ENCODE measurements around the gene GALNT2.

The GALNT2 gene

DNA sequence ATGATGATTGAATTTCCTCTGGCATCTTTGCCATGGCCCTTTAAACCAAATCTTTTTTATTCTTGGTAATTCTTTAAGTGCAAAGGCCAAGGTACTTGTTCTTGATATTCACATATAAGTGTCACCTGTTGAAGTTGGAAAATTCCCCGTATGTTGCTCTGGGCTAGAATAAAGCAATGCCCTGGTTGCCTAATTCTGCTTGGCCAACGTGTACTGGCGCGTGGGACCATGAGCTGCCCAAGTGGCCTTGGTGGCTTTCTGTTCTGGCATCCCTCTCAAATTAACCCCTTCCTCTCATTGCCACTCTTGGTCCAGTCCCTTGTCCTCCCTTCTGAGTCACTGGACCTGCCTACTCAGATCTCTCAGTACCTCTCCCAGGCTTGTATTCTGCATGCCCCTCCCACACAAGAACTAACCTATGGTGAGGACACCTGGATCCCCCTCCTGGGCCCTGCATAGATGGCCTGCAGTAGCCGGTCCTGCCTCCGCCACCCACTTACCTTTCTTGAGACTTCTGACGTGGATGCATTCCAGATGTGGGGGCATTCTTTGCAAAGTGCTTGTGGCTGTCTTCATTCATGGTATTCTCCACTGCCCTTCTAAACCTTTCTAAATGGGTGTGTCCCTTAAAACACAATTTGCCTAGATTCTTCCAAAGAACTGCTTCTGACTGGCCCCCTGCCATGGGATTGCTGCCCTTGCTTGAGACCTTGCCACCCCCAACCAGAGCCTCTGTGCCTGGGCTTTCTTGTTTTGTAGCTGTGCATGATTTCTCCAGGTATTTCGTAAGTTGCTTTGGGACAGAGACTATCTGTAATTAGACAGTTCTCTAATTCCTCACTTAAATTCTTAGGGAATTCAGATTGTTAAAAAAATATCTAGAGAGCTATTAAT is 152.4 kb downstream of the GALNT2 start:
- DNase-seq = no peak

DNA sequence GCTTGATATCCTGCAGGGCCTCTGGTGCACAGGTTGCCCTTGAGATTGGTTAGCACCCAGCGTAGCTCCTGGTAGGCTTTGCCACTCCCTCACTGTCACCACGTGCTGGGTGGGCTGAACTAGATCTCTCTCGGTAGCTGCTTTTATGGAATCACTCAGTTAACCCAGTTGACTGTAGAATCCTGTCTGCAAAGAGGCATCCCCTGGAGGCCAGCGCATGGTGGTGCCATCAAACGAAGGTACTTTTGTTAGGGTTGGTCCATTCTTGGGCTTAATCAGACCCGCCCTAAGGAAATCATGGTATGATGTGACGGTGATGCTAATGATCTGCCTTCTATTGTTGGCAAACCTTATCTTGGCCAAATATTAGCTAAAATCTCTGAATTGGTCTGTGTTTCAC is 153.4 kb downstream of the GALNT2 start:
- no peak for DNase-seq

DNA sequence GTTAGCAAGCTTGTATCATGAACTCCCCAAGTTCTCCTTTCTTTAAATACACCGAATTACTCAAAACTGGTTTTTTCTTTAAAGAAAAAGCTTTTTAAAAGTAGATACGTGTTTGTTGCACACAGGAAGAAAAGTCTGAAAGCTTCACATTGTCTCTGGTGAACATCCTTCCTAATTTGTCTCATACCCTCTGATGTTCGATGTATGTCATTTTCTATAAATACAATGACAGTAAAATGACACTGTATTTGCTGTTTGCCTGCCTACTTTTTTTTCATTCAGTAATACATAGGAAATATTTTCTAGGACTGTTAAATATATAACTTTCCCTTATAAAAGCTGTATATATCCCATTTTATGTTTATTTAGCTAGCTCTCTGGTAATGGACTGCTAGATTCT is 153.9 kb downstream of the GALNT2 start:
- no peak for DNase-seq

DNA sequence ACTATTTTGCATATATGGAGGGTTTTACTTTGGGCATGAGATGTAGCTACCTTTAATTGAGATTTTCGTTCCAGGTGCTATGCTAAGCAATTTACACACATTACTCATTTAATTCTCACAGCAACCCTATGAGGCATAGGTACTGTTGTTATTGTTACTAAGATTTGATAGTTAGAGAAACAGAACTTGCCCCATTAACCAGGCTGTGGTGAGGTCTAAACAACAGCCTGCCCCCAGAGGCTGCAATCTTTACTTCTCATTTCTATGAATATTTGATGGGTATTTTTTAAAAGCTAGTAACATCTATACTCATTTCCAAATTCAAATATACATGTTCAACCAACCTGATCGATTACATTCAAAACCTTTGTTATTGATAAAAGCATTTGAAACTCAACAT is 155.6 kb downstream of the GALNT2 start:
- DNase-seq = no peak

DNA sequence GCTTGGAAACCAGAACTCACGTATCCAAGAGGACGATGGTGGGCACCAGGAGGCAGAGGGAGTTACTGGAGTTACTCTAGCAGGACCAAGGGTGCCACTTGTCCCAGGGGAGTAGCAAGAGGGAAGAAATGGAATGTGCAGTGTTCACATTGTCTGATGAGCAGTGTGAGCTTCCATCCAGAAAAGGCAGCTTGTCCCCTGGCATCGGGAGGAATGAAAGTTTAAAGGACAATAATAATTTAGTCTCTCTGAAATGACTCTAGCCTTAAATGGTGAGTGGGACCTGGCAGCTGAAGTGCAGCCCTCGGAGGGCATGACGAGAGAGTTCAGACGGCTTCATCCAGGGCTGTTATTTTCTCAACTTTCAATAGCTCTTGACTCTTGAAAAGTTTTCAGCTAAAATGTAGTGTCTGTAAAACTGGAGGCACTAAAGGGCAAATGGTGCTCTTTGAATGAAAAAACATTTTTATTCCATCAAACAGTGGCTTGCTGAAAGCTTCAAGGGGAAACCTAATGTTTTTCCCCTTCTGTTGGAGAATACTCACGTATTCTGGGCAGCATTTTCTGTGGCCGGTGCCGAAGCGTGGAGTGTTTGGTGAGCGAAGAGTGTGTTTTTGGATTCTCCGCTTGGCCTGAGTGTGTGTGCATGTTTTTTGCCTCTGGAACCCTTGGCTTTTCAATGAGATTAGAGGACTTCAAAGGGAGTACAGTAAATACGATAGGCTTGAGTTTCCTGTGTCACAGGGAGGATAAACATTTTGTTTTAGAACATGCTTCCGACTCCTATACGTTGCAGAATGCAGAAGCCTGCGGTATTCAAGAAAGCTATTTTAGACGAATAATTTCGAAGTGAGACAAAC is 157.3 kb downstream of the GALNT2 start:
- no peak for DNase-seq

DNA sequence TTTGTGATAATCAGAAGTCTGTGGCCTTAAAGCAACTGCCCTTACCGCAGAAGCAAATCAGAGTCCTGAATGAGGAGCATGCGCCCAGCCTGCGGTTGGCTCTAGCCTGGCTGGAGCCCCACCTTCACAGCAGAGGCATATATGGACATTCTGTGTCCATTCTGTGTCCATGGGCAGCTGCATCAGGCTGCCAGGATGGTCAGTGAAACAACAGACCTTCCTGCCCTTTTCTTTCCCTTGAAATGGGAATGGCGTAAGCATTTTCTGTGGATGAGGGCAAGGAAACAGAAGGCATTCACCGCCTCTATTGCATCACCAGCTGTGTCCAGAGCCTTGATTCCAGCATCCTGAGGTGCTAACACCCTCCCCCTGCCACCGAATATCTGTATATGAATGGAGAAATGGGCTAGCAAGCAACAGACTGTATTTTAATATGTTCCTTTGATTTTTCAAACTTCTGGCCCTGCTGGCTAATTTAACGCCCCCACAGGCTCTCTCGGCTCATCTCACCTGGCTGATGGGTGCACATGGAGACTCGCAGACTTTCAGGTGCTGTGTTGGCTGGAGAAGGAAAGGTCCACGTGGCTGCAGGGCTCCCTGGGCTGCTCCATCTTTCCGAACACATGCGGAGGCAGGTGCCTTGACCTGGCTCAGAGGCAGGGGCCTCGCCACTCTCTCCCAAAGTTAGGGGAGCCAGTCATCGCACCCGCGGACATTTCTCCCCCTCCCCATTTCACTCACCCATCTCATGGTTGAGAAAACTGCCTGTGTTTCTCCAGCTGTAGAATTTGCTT is 159.2 kb downstream of the GALNT2 start:
- DNase-seq = no peak

DNA sequence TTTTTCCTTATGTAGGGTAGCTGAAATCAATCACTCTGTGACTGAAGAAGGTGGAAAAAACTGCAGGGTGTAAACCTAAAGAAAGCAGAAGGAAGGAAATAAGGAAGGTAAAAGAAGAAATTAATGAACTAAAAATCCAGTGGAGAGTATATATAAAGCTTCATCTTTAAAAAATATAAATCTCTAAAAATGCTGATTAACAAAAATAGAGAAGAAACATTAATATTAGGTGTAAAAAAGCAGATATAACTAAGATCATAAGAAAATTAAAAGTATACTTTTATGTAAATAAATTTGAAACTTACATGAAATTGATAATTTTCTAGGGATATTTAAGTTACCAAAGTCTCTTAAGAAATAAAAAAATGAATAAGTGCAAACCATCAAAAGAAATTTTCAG is 159.8 kb downstream of the GALNT2 start:
- no peak for DNase-seq

DNA sequence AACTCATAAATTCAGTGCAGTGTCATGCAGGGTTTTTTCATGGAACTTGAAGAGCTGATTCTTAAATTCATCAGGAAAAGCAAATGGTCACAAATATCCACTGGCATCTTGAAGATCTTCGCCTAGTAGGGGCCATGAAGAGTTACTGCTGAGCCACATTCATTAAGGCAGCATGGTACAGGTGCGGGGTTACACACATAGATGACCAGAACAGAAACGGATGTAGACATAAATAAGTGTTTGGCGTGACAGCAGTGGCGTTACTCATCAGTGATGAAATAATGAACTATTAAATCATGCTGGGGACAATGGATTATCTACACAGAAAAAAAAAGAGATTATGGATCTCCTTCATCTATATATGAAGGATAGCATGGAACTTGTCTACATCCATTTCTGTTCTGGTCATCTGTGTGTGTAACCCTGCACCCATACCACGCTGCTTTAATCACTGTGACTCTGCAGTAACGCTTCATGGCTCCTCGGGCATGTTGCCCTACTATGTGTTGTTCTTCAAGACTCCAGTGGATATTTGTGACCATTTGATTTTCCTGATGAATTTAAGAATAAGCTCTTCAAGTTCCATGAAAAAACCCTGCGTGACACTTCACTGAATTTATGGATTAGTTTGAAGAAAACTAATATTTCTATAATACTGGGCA is 161.3 kb downstream of the GALNT2 start:
- no peak for DNase-seq

DNA sequence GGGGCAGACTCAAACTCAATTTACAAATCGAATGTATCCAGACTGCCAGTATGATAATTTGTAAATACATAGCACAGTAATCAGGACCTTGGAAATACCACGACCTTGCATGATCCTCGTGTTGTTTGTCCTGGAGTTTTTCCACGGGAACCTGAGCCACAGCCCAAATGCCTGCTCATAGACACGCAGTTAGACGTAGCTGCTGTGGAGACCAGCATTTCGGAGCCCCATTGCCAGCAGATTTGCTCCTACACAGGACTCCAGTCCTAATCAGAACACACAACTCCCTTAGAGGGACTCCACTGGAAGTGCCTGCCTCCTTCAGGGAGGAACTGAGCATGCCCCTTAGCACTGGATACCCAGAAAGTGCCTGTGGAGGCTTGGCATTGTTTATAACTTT is 163.2 kb downstream of the GALNT2 start:
- no peak for DNase-seq

DNA sequence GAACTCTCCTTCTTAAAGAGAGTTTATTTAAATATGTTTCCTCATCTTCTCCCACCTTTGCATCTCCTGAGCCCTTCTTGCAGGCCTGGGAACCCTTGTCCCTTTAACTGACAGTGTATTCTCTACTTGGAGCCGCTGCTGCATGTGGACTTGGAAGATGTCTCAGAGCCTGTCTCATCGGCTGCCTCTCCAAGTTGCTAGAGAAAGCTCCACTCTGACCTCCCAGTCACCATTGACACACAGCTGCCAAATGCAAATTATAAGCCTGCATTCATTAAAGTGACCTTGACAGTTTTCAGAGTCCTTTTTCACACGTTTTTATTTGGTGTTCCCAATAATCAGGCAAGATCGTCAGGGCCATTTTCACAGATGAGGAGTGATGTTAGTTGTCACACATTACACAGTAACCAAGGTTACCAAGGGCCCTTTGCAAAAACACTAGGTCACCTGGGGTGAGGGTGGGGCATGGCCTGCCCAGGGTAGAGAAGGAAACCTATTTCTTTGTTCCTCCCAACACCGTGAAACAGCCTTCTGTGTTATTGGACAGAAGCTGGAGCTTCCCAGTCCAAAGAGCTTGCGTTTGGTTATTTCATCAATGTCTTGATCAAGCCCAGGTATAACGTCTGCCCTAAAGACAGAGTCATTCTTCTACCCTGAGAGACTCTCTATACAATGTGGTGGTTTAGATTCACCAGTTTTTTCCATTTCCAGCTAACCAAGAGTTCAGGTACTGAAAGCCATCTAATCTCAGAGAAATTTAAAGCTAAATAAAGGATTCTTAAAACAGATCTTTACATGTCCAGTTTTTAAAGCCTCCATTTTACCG is 164.1 kb downstream of the GALNT2 start:
- no peak for DNase-seq

DNA sequence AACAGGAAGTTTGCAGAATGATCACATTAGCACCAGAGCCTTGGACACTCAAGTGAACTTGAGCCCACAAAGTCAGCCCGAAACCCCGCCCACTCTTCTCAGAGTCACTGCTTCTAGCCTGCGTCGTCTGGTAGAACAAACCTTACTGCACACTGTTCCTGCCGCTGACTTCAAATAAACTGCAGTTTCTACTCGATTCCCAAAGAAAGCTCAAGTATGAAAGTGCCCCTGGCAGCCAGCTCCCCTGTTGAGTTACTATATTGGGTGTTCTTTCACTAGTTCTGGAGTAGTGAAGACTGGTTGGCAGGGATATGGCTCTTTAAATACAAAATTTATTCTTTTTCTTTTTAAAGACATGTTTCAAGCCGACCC is 164.7 kb downstream of the GALNT2 start:
- DNase-seq = no peak

DNA sequence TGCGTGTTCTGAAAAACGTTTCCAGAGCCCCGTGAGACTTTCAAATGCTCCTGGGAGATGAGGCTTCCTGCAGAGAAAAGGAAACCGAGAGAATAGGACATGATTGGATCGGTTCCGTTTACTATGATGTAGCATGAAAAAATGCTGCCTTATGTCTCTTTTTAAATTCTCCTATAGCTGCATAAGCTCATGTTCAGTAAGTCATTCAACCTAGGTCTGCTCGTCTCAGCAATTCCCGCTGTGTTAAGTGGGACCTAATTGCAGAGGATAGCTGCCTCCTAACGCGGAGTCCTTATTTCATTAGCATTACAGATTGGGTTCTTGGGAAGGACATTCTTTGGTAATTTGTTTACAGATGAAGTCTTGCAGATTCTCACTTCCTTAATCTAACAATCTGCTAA is 165.3 kb downstream of the GALNT2 start:
- no peak for DNase-seq

DNA sequence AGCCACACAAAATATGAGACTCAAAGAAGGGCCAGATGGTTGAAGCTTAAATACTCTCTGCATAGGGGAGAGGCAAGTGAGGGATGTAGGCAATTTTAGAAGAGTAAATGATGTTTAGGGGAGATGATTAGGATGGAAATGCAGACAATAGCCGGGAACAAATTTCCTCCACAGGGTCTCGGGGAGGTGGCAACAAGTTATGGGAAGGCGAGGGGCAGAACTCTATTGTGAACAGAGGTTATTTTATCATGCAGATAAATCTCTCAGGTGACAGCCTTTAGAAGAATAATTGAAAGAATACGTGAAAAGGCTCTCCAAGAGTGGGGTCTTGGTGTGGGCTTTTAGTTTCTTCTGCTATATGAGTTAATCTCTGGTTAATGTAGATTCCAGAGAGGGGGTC is 166.7 kb downstream of the GALNT2 start:
- no peak for DNase-seq

DNA sequence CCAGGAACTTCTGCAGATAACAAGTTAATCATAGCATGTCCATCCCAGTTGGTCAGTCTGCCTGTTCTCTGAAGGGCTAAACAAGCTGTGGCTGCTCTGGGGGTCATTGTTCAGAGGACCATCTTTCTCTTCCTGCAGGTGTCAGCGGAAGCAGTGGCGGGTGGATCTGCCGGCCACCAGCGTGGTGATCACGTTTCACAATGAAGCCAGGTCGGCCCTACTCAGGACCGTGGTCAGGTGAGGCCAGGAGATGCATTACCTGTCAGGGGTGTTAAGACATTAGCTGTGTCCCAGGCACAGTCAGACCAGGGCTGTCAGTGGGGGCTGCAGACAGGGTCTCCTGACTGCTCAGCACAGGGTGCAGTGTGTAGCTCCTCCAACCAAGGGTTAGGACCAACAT is 168.8 kb downstream of the GALNT2 start:
- DNase-seq = no peak

DNA sequence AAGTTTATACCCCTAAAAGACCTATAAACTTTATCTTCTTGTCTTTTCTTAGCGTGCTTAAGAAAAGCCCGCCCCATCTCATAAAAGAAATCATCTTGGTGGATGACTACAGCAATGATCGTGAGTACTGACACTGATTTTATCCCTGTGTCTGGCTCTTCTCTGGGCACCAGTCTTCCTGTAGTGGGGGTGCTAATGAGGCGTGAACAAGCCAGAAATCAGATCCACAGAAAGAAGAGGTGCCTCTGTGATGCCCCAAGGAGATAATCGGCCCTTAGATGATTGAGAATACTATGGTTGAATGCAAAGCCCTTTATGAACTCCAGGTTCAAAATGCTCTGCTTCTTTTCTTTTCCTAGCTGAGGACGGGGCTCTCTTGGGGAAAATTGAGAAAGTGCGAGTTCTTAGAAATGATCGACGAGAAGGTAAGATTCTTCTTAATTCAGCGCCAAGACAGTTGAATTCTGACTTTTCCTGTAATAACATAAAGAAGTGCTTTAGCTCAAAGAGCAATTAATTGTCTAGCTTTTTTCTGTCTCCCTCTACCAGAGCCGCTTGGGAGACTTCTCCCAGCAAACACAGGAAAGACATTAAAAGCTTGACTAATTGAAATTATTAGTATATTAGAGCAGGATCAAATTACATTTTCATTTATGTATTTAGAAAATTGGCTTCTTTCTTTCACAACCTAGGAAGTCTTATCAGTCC is 169.4 kb downstream of the GALNT2 start:
- DNase-seq = no peak

DNA sequence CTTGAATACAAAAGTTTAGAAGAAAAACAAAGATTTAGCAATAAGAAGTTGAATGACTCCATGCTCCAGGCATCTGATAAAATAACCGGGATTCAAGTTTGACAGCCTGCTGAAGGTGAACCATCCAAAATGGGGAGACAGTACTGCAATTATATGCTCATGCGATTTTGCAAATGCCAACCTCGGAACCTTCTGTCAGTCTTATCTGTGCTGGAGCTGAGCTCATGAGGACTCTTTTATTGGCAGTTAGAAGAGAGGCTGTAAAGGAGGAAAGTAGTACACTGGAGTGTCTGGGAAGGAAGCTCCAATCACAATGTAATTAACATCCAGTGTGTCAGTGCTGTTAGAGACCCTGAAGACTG is 170.0 kb downstream of the GALNT2 start:
- no peak for DNase-seq

DNA sequence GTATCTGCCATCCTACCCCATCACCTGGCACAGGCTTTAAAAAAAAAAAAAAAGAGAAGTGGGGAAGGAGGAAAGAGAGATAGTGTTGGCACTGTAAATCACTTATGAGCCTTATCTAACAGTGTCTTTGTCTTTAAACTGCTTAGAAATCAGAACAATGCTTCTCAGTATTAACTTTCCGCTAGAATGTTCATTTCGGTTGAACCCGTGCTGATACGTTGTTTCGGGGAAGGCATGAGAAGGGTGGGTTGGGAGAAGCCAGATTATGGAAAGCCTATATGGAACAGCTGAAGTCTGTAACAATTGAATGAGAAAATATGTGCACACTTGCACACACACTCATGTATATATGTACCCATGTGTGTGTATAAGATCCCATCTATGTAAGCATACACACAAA is 170.8 kb downstream of the GALNT2 start:
- no peak for DNase-seq

DNA sequence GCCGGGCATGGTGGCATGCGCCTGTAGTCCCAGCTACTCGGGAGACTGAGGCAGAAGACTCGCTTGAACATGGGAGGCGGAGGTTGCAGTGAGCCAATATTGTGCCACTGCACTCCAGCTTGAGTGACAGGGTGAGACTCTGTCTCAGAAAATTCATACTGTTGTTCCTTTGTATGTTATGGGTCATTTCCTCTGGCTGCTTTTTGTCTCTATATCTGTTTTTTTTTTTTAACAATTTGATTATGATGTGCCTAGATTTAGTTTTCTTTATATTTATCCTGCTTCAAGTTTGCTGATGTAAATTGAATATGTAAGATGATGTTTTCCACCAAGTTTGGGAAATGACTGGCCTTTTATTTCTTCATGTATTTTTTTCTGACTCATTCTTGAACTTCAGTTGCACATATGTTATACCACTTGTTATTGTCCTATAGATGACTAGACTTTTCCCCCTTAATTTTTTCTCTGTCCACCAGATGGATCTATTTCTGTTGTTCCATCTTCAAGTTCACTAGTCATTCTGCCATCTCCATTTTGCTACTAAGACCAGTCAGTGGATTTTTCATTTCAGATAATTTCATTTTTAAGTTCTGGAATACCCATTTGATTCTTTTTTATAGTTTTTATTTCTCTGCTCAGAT is 173.5 kb downstream of the GALNT2 start:
- DNase-seq = no peak

DNA sequence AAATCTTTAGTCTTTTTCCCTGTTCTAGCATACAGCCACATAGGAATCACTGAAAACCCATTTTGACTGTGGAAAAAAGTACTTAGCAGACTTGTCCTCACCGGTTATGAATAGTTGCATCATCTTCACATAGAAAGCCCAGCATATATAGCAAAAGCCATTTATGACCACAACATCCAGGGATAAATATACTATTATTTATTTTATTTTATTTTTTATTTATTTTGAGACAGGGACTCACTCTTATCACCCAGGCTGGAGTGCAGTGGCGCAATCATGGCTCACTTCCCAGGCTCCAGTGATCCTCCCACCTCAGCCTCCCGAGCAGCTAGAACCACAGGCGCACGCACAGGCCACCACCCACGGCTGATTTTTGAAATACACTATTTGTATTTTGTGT is 175.3 kb downstream of the GALNT2 start:
- no peak for DNase-seq

DNA sequence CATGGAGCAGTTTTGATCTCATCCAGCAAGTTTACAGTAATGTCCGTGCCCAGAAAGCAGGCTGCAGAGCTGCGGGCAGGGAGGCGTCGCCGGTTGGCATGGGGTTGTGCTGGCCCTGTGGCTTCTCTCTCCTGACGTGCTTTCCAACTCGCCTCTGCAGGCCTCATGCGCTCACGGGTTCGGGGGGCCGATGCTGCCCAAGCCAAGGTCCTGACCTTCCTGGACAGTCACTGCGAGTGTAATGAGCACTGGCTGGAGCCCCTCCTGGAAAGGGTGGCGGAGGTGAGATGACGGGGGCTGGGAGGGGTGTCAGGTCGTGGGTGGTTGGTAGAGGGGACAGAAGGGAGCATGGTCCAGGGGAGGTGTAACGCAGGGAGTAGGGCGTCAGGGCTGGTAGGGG is 176.1 kb downstream of the GALNT2 start:
- DNase-seq = no peak

All from midbrain (tissue), 1 donor.